IMR-90 (cell line): ENCODE data around the gene TMPRSS13. TPM values are rescaled to one million over a fixed set of nuclear protein-coding genes. Genes with fewer than 3 reads are reported as not detected.

Experiments used
- ATAC-seq: fragments of 200-7000 bp; cut with Tn5 transposase; 2 replicates; pipeline ENCODE4 v1.9.1; 2020; ENCODE audit warnings: low read depth, mild to moderate bottlenecking, moderate library complexity
- BruUV-seq: library from RNA; stranded (reverse); fragments of 400-500 nt; replicated peaks from 2 replicates; lab custom pipeline; 2021; lab: Mats Ljungman, UMichigan
- CTCF ChIA-PET: fragments of 300-600 bp; formaldehyde crosslinking; extraction: SDS; loops from one replicate; lab custom pipeline; 2021; ENCODE audit warnings: antibody characterized with exemption; lab: Yijun Ruan, JAX
- POLR2A ChIA-PET: fragments of 300-600 bp; sonication (Branson Sonifier 250); formaldehyde crosslinking; loops from one replicate; lab custom pipeline; 2022; ENCODE audit warnings: antibody characterized with exemption; ENCODE audit not compliant: unreplicated experiment; lab: Charles Lee
- DNase-seq: peaks from one replicate; pipeline ENCODE4 v3.0.0; 2013
- H2AFZ ChIP-seq: replicated peaks from 2 replicates; pipeline ENCODE3; 2013; ENCODE audit warnings: low read length, mild to moderate bottlenecking; ENCODE audit not compliant: poor library complexity
- H2AK5ac ChIP-seq: 2 replicates; pipeline ENCODE4 v1.6.1; 2013; ENCODE audit warnings: low read depth, low read length, inconsistent platforms
- H2AK9ac ChIP-seq: replicated peaks from 2 replicates; pipeline ENCODE3; 2013; ENCODE audit warnings: mild to moderate bottlenecking, low read depth, low read length, moderate library complexity; ENCODE audit not compliant: poor library complexity
- H2BK120ac ChIP-seq: 2 replicates; pipeline ENCODE4 v1.6.1; 2013; ENCODE audit warnings: low read depth, low read length, inconsistent platforms
- H2BK15ac ChIP-seq: 3 replicates; pipeline ENCODE4 v1.6.1; 2013; ENCODE audit warnings: low read depth, low read length, inconsistent platforms
- H2BK20ac ChIP-seq: 2 replicates; pipeline ENCODE4 v1.6.1; 2013; ENCODE audit warnings: low read depth, mild to moderate bottlenecking, inconsistent platforms, low read length, moderate library complexity
- H2BK5ac ChIP-seq: 2 replicates; pipeline ENCODE4 v1.6.1; 2013; ENCODE audit warnings: mild to moderate bottlenecking, low read depth, low read length, inconsistent platforms; ENCODE audit not compliant: poor library complexity, severe bottlenecking
- H3K14ac ChIP-seq: replicated peaks from 2 replicates; pipeline ENCODE4 v1.6.1; 2013; ENCODE audit warnings: low read depth, low read length, inconsistent platforms
- H3K18ac ChIP-seq: 2 replicates; pipeline ENCODE4 v1.6.1; 2013; ENCODE audit warnings: low read depth, low read length, control low read depth
- H3K23ac ChIP-seq: 2 replicates; pipeline ENCODE4 v1.6.1; 2013; ENCODE audit warnings: low read depth, low read length, inconsistent platforms
- H3K27ac ChIP-seq: 2 replicates; pipeline ENCODE4 v1.5.1; 2013; ENCODE audit warnings: mild to moderate bottlenecking, control low read depth, low read length; ENCODE audit not compliant: insufficient read depth
- H3K27me3 ChIP-seq: 2 replicates; pipeline ENCODE4 v1.6.1; 2013; ENCODE audit warnings: low read length; ENCODE audit not compliant: control insufficient read depth, insufficient read depth
- H3K36me3 ChIP-seq: 2 replicates; pipeline ENCODE4 v1.6.1; 2013; ENCODE audit warnings: low read length, mixed read lengths; ENCODE audit not compliant: control insufficient read depth, insufficient read depth
- H3K4ac ChIP-seq: 2 replicates; pipeline ENCODE4 v1.6.1; 2013; ENCODE audit warnings: low read depth, low read length, inconsistent platforms
- H3K4me1 ChIP-seq: 2 replicates; pipeline ENCODE4 v1.6.1; 2013; ENCODE audit warnings: low read length, mixed read lengths; ENCODE audit not compliant: control insufficient read depth, insufficient read depth
- H3K4me2 ChIP-seq: 2 replicates; pipeline ENCODE4 v1.6.1; 2013; ENCODE audit warnings: low read depth, mild to moderate bottlenecking, control low read depth, low read length, moderate library complexity
- H3K4me3 ChIP-seq: 2 replicates; pipeline ENCODE4 v1.5.1; 2013; ENCODE audit warnings: low read depth, mild to moderate bottlenecking, control low read depth, low read length, moderate library complexity; ENCODE audit not compliant: insufficient read depth
- H3K56ac ChIP-seq: 2 replicates; pipeline ENCODE4 v1.6.1; 2013; ENCODE audit warnings: low read length, inconsistent platforms; ENCODE audit not compliant: insufficient read depth; ENCODE audit errors: extremely low read depth
- H3K79me1 ChIP-seq, 2 experiments: 2 replicates each; pipeline ENCODE4 v1.6.1; 2013; ENCODE audit warnings: low read length in 2 of 2, inconsistent platforms in 1 of 2, low read depth in 1 of 2
- H3K9ac ChIP-seq: 2 replicates; pipeline ENCODE4 v1.6.1; 2013; ENCODE audit warnings: low read depth, low read length, control low read depth
- H3K9me1 ChIP-seq: 2 replicates; pipeline ENCODE4 v1.6.1; 2013; ENCODE audit warnings: low read length, inconsistent platforms; ENCODE audit not compliant: insufficient read depth
- H3K9me3 ChIP-seq: 2 replicates; pipeline ENCODE4 v1.6.1; 2013; ENCODE audit warnings: low read length; ENCODE audit not compliant: control insufficient read depth, insufficient read depth
- H4K20me1 ChIP-seq: 2 replicates; pipeline ENCODE4 v1.6.1; 2013; ENCODE audit warnings: low read length, inconsistent platforms; ENCODE audit not compliant: insufficient read depth
- H4K5ac ChIP-seq: 2 replicates; pipeline ENCODE4 v1.6.1; 2013; ENCODE audit warnings: mild to moderate bottlenecking, low read depth, low read length, control low read depth
- H4K8ac ChIP-seq, 2 experiments: 2 replicates each; pipeline ENCODE4 v1.6.1; 2013; ENCODE audit warnings: low read depth in 2 of 2, low read length in 2 of 2, control low read depth in 1 of 2, inconsistent platforms in 1 of 2
- H4K91ac ChIP-seq: 2 replicates; pipeline ENCODE4 v1.6.1; 2013; ENCODE audit warnings: low read depth, low read length, inconsistent platforms; ENCODE audit not compliant: insufficient read depth
- CTCF ChIP-seq: conservative IDR thresholded peaks from 2 replicates; pipeline ENCODE4 v1.5.1; 2012; ENCODE audit warnings: mild to moderate bottlenecking, low read depth, low read length, improper control_type of control experiment
- POLR2A ChIP-seq: IDR thresholded peaks from 2 replicates; pipeline ENCODE4 v1.6.1; 2012; ENCODE audit warnings: mild to moderate bottlenecking, low read depth, low read length
- WGBS, 2 experiments: methylation state at CpG; one replicate each; pipeline versions ENCODE4 v1.1.5 to v1.1.7; 2013; ENCODE audit warnings: missing lambda C conversion rate in 2 of 2; ENCODE audit not compliant: insufficient read length in 1 of 2; ENCODE audit errors: extremely low coverage in 2 of 2; 5-methylcytosine and 5-hydroxymethylcytosine counted together
- dilution Hi-C: fragments of 300-500 bp; cut with HindIII; formaldehyde crosslinking; loops from one replicate; pipeline ENCODE4 v1.14.3; 2018; ENCODE audit warnings: low sequenced_read_pairs; ENCODE audit not compliant: unreplicated experiment
- in situ Hi-C: fragments of 300-500 bp; cut with MboI; formaldehyde crosslinking; loops from 3 replicates; pipeline ENCODE4 v1.14.3; 2019; ENCODE audit warnings: low sequenced_read_pairs, inconsistent platforms, mixed read lengths
- intact Hi-C: fragments of 100-400 bp; cut with micrococcal nuclease; formaldehyde crosslinking; loops from 2 replicates; pipeline ENCODE4 v1.10.0; 2022
- polyA plus RNA-seq, 3 experiments: library from polyadenylated mRNA; depleted of rRNA; stranded (reverse); fragments of >200 nt; gene quantifications; 2 replicates each; pipeline ENCODE4 v1.2.3, GENCODE V29; 2012; ENCODE audit warnings: low replicate concordance in 1 of 3
- total RNA-seq: library from RNA; depleted of rRNA; stranded (reverse); fragments of >200 nt; gene quantifications from 2 replicates; pipeline ENCODE4 v1.2.3, GENCODE V29; 2012
- TF ChIP-seq, protein P1 (sequence below): fragments of 150-350 bp; IDR thresholded peaks from 2 replicates; pipeline ENCODE4 v1.6.1; 2017; ENCODE audit warnings: mild to moderate bottlenecking, antibody characterized with exemption, low read length, low read depth

Gene TMPRSS13
- total and polyA plus RNA-seq, 2 of the 4 experiments (the other 2 are of a cell fraction) = not detected

DNA sequence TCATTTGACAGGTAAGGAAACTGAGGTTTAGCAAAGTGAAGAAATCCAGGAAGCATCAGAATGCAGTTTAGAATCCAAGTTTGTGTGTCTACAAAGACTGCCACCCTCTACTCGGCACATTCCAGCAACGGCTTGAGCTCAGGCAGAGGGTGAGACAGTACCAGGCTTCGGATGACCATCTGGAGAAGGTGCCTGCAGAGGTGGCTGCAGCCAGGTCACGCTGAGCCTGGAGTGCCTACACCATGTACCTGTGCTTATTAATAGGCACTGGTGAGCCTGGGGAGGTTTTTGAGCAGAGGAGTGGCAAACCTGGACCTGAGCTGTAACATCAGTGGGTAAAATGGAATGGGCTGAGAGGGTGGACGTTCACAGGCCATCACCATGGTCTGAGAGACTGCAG, 57.4 kb downstream of the TMPRSS13 start:
- Histone ChIP-seq H2AK5ac (no peak overlapping the region), H3K79me1 (no peaks in the 10 kb centered on the region), H4K91ac (no peak overlapping the region), H3K4me1 (no peaks in the 10 kb centered on the region), H4K8ac (no peak overlapping the region), H2BK15ac (no peak overlapping the region), H4K5ac (no peak overlapping the region), H3K56ac (no peak overlapping the region), H3K18ac (no peak overlapping the region), H2AFZ (no peak overlapping the region), H3K9me3 (no peaks in the 10 kb centered on the region), H3K9ac (no peak overlapping the region), H3K4me2 (no peak overlapping the region), H3K23ac (no peak overlapping the region), H2AK9ac (no peak overlapping the region), H2BK120ac (no peak overlapping the region), H3K4ac (no peak overlapping the region), H3K9me1 (no peaks in the 10 kb centered on the region), H2BK5ac (no peak overlapping the region), H3K27ac (no peak overlapping the region), H4K20me1 (no peaks in the 10 kb centered on the region), H3K14ac (no peak overlapping the region), H3K4me3 (no peak overlapping the region), H2BK20ac (no peak overlapping the region), H3K36me3 (no peaks in the 10 kb centered on the region), H3K27me3 (peaks cover 44% of the 10 kb centered on the region)
- in situ Hi-C loops (no loop called here), dilution Hi-C loops (no loop called here), intact Hi-C loops (no loop called here)
- 60% methylated on average over 4 of the region's 5 CpGs; no CpG with 5 or more reads in 1 of the 2 experiments for WGBS, 2 experiments
- ChIA-PET CTCF (no interaction called here), POLR2A (no interaction called here)
- no TSS peak for BruUV-seq
- DNase-seq = no peak
- no peak for TF ChIP-seq CTCF
- TF ChIP-seq, protein P1, sequence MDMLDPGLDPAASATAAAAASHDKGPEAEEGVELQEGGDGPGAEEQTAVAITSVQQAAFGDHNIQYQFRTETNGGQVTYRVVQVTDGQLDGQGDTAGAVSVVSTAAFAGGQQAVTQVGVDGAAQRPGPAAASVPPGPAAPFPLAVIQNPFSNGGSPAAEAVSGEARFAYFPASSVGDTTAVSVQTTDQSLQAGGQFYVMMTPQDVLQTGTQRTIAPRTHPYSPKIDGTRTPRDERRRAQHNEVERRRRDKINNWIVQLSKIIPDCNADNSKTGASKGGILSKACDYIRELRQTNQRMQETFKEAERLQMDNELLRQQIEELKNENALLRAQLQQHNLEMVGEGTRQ = no peak
- TF ChIP-seq POLR2A = no peak
- no peak for ATAC-seq
